NT2/D1 (cell line): ENCODE results near the gene TENM4.

Source experiments
- SUZ12 ChIP-seq: IDR thresholded peaks from 2 replicates; pipeline ENCODE4 v1.6.1; 2011; ENCODE audit not compliant: insufficient read length, insufficient read depth; ENCODE audit errors: extremely low read depth
- YY1 ChIP-seq: IDR thresholded peaks from 2 replicates; pipeline ENCODE4 v1.6.1; 2011; ENCODE audit not compliant: insufficient read length, insufficient read depth
- ZNF274 ChIP-seq: IDR thresholded peaks from 2 replicates; pipeline ENCODE4 v1.6.1; 2011; ENCODE audit warnings: mild to moderate bottlenecking, low read depth, low read length

DNA sequence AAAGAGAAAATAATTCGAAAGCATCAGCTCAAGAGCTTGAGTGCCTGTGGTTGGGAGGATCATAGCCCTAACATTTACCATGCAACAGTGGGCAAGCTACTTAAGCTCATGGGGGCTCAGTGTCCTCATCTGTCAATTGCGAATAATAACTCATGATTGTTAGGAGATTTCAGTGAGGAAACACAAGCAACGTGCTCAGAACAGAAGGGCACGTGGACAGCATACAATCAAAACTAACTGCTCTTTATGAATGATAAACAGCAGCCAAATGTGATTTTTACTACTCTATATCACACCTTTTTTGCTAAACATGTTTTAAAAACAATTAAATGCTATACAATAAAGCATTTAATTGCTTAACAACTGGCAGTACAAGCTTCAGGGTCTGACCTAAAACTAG, 556.1 kb downstream of the TENM4 start:
- TF ChIP-seq ZNF274 (no peak), YY1 (no peak), SUZ12 (no peak)
